H1 (cell line): ENCODE results near the gene COL5A2. TPM values are rescaled to one million over a fixed set of nuclear protein-coding genes. Genes with fewer than 3 reads are reported as not detected.

Experiments used
- CTCF ChIA-PET: fragments of 300-600 bp; sonication (Branson Sonifier 250); formaldehyde crosslinking; loops from one replicate; lab custom pipeline; 2021; ENCODE audit not compliant: partially characterized antibody; lab: Charles Lee
- POLR2A ChIA-PET: fragments of 300-600 bp; sonication (Branson Sonifier 250); formaldehyde crosslinking; loops from one replicate; lab custom pipeline; 2021; ENCODE audit warnings: inconsistent platforms; ENCODE audit not compliant: partially characterized antibody; lab: Charles Lee
- DNase-seq, 2 experiments: peaks; one replicate each; pipeline versions ENCODE4 v3.0.0 to v3.0.0-alpha.2; 2010 to 2022; ENCODE audit warnings: low spot score in 2 of 2, low read depth in 1 of 2, mixed read lengths in 1 of 2
- FAIRE-seq: peaks from 2 replicates; lab custom pipeline; 2011; peaks lifted over from hg19 to GRCh38; lab: Jason Lieb, UNC
- H2AFZ ChIP-seq: 2 replicates; pipeline ENCODE4 v1.8.1; 2012; ENCODE audit warnings: low read length, inconsistent platforms
- H2AK5ac ChIP-seq: 2 replicates; pipeline ENCODE4 v1.6.1; 2013; ENCODE audit warnings: low read depth, low read length
- H2BK120ac ChIP-seq: replicated peaks from 2 replicates; pipeline ENCODE3; 2013; ENCODE audit warnings: low read depth, low read length, inconsistent platforms
- H2BK12ac ChIP-seq: 2 replicates; pipeline ENCODE4 v1.6.1; 2013; ENCODE audit warnings: low read depth, low read length
- H2BK15ac ChIP-seq: 2 replicates; pipeline ENCODE4 v1.6.1; 2013; ENCODE audit warnings: low read length
- H2BK20ac ChIP-seq: 2 replicates; pipeline ENCODE4 v1.6.1; 2013; ENCODE audit warnings: low read length
- H2BK5ac ChIP-seq: 2 replicates; pipeline ENCODE4 v1.6.1; 2013; ENCODE audit warnings: low read depth, low read length
- H3K14ac ChIP-seq: 2 replicates; pipeline ENCODE4 v1.6.1; 2013; ENCODE audit warnings: inconsistent platforms; ENCODE audit not compliant: insufficient read length
- H3K18ac ChIP-seq: 2 replicates; pipeline ENCODE4 v1.6.1; 2013; ENCODE audit warnings: low read length; ENCODE audit errors: extremely low read depth
- H3K23ac ChIP-seq: 2 replicates; pipeline ENCODE4 v1.6.1; 2013; ENCODE audit warnings: inconsistent platforms; ENCODE audit not compliant: insufficient read length
- H3K23me2 ChIP-seq: 2 replicates; pipeline ENCODE4 v1.6.1; 2013; ENCODE audit warnings: low read depth, low read length
- H3K27ac ChIP-seq: 2 replicates; pipeline ENCODE4 v1.6.1; 2011; ENCODE audit warnings: low read depth, low read length, inconsistent platforms
- H3K27me3 ChIP-seq, 4 experiments: replicated peaks in 1 of 4; 1 replicate in 1 of 4; 2 replicates in 3 of 4; pipeline versions ENCODE4 v1.6.1 to v1.8.1; 2011 to 2013; ENCODE audit warnings: low read length in 3 of 4, mild to moderate bottlenecking in 3 of 4, inconsistent platforms in 2 of 4, mixed read lengths in 2 of 4, moderate library complexity in 1 of 4; ENCODE audit not compliant: control insufficient read depth in 3 of 4, insufficient read depth in 3 of 4; ENCODE audit errors: extremely low read depth in 1 of 4
- H3K36me3 ChIP-seq, 4 experiments: 2 replicates each; pipeline versions ENCODE4 v1.6.1 to v1.8.1; 2011 to 2013; ENCODE audit warnings: mild to moderate bottlenecking in 4 of 4, low read length in 3 of 4, moderate library complexity in 2 of 4, control low read depth in 1 of 4, inconsistent platforms in 1 of 4; ENCODE audit not compliant: insufficient read depth in 4 of 4, control insufficient read depth in 2 of 4
- H3K4ac ChIP-seq: replicated peaks from 2 replicates; pipeline ENCODE3; 2013; ENCODE audit warnings: low read length, low read depth, mixed read lengths, inconsistent platforms; ENCODE audit not compliant: insufficient read length
- H3K4me1 ChIP-seq, 4 experiments: replicated peaks in 1 of 4; 1 replicate in 1 of 4; 2 replicates in 3 of 4; pipeline versions ENCODE4 v1.6.1 to v1.8.1; 2011 to 2013; ENCODE audit warnings: low read length in 3 of 4, inconsistent platforms in 2 of 4, mixed read lengths in 1 of 4; ENCODE audit not compliant: insufficient read depth in 4 of 4, control insufficient read depth in 3 of 4
- H3K4me2 ChIP-seq, 2 experiments: 2 replicates each; pipeline versions ENCODE4 v1.6.1 to v1.8.1; 2011 to 2013; ENCODE audit warnings: low read depth in 2 of 2, low read length in 2 of 2, control low read depth in 1 of 2, inconsistent platforms in 1 of 2, mild to moderate bottlenecking in 1 of 2; ENCODE audit not compliant: insufficient read depth in 1 of 2
- H3K4me3 ChIP-seq, 4 experiments: fragments of 200-600, 300-600 bp in 1 of 4; sonication (generic), shearing (Covaris generic), sonication (Bioruptor Twin) in 1 of 4; 2 replicates each; pipeline versions ENCODE4 v1.5.1 to v1.8.1; 2011 to 2016; ENCODE audit warnings: low read length in 4 of 4, low read depth in 3 of 4, control low read depth in 2 of 4, inconsistent platforms in 2 of 4, mild to moderate bottlenecking in 2 of 4, mixed read lengths in 1 of 4, moderate library complexity in 1 of 4; ENCODE audit not compliant: insufficient read depth in 2 of 4; ENCODE audit errors: extremely low read depth in 1 of 4
- H3K56ac ChIP-seq: replicated peaks from 2 replicates; pipeline ENCODE3; 2013; ENCODE audit warnings: low read depth, mild to moderate bottlenecking, mixed read lengths, low read length, inconsistent platforms; ENCODE audit not compliant: insufficient read length
- H3K79me1 ChIP-seq: 2 replicates; pipeline ENCODE4 v1.6.1; 2013; ENCODE audit warnings: low read depth, low read length, control low read depth
- H3K79me2 ChIP-seq, 2 experiments: 2 replicates each; pipeline versions ENCODE4 v1.6.1 to v1.8.1; 2012 to 2013; ENCODE audit warnings: low read length in 2 of 2, mild to moderate bottlenecking in 2 of 2, inconsistent platforms in 1 of 2; ENCODE audit not compliant: insufficient read depth in 2 of 2, control insufficient read depth in 1 of 2
- H3K9ac ChIP-seq, 4 experiments: replicated peaks in 1 of 4; 1 replicate in 1 of 4; 2 replicates in 3 of 4; pipeline versions ENCODE4 v1.6.1 to v1.8.1; 2011 to 2013; ENCODE audit warnings: low read depth in 3 of 4, low read length in 3 of 4, control low read depth in 2 of 4, mild to moderate bottlenecking in 2 of 4, moderate library complexity in 2 of 4, inconsistent platforms in 1 of 4; ENCODE audit errors: extremely low read depth in 1 of 4
- H3K9me3 ChIP-seq, 2 experiments: 2 replicates each; pipeline versions ENCODE4 v1.6.1 to v1.8.1; 2012 to 2013; ENCODE audit warnings: mild to moderate bottlenecking in 2 of 2, moderate library complexity in 2 of 2, control low read depth in 1 of 2, inconsistent platforms in 1 of 2, low read depth in 1 of 2, low read length in 1 of 2, mixed read lengths in 1 of 2; ENCODE audit not compliant: insufficient read depth in 2 of 2
- H4K20me1 ChIP-seq, 2 experiments: replicated peaks in 1 of 2; 2 replicates each; pipeline versions ENCODE3 to v1.8.1; 2011 to 2013; ENCODE audit warnings: inconsistent platforms in 2 of 2, low read length in 2 of 2, mild to moderate bottlenecking in 1 of 2; ENCODE audit not compliant: insufficient read depth in 2 of 2, control insufficient read depth in 1 of 2
- H4K5ac ChIP-seq: 2 replicates; pipeline ENCODE4 v1.6.1; 2013; ENCODE audit warnings: low read length, low read depth, mixed read lengths, inconsistent platforms; ENCODE audit not compliant: insufficient read length
- H4K8ac ChIP-seq: 2 replicates; pipeline ENCODE4 v1.8.0; 2013; ENCODE audit warnings: mild to moderate bottlenecking, moderate library complexity, low read length, inconsistent platforms; ENCODE audit not compliant: insufficient read depth; ENCODE audit errors: extremely low read depth
- H4K91ac ChIP-seq: replicated peaks from 2 replicates; pipeline ENCODE3; 2013; ENCODE audit warnings: low read length, mixed read lengths, inconsistent platforms; ENCODE audit not compliant: insufficient read length
- ATF3 ChIP-seq: IDR thresholded peaks from 2 replicates; pipeline ENCODE4 v1.6.1; 2011; ENCODE audit warnings: low read depth, mild to moderate bottlenecking, low read length; ENCODE audit not compliant: insufficient read depth
- CBX8 ChIP-seq: fragments of 300-800, 300-1000 bp; sonication (generic); IDR thresholded peaks from 2 replicates; pipeline ENCODE4 v1.7.1; 2016; ENCODE audit warnings: low read depth, low read length, borderline replicate concordance
- E2F6 ChIP-seq: IDR thresholded peaks from 2 replicates; pipeline ENCODE4 v1.6.1; 2012; ENCODE audit warnings: inconsistent platforms
- SIN3A ChIP-seq, 2 experiments: IDR thresholded peaks in 1 of 2; conservative IDR thresholded peaks in 1 of 2; 2 replicates each; pipeline ENCODE4 v1.6.1; 2011 to 2012; ENCODE audit warnings: low read length in 2 of 2, improper control_type of control experiment in 1 of 2, low read depth in 1 of 2, mild to moderate bottlenecking in 1 of 2
- TBP ChIP-seq: IDR thresholded peaks from 2 replicates; pipeline ENCODE4 v1.6.1; 2011; ENCODE audit warnings: low read depth, low read length, improper control_type of control experiment
- WGBS, 2 experiments: shearing (Covaris generic) in 1 of 2; methylation state at CpG; one replicate each; pipeline versions ENCODE4 v1.1.6 to v1.1.7; 2013 to 2015; ENCODE audit warnings: low lambda C conversion rate in 2 of 2, mixed read lengths in 2 of 2, inconsistent platforms in 1 of 2, low coverage in 1 of 2, missing lambda C conversion rate in 1 of 2; ENCODE audit not compliant: insufficient replicate concordance in 2 of 2, insufficient coverage in 1 of 2, insufficient read length in 1 of 2; ENCODE audit errors: extremely low coverage in 1 of 2, missing lambda C conversion rate in 1 of 2; 5-methylcytosine and 5-hydroxymethylcytosine counted together
- polyA plus RNA-seq, 7 experiments: library from polyadenylated mRNA; depleted of rRNA in 3 of 7; stranded (reverse) in 5 of 7; unstranded in 2 of 7; fragments of >200 nt in 5 of 7; fragments of 200-250 nt in 2 of 7; gene quantifications; 1 replicate in 5 of 7; 2 replicates in 1 of 7; 4 replicates in 1 of 7; pipeline versions ENCODE4 v1.2.1 to v1.2.3, GENCODE V29; 2011 to 2013; ENCODE audit warnings: missing spikeins in 2 of 7, mixed read lengths in 2 of 7
- total RNA-seq: library from RNA; stranded (reverse); fragmentation: NEBNext Ultra II Directional; extraction: Animal tissue kit (Norgen Biotek cat#: 25700); gene quantifications from 2 replicates; pipeline ENCODE4 v1.2.1, GENCODE V29; 2021

Gene COL5A2
- total and polyA plus RNA-seq, 2 of the 8 experiments (the other 6 are each of a cell fraction or from before 2014, with no cell fraction given), result 4.7 to 24.2 TPM

GRCh38 chr2:189102735-189103134, 76.8 kb downstream of the COL5A2 start:
- Histone ChIP-seq H3K23ac (no peak overlapping the region), H3K79me2 (no peaks in the 10 kb centered on the region), H3K4me1 (no peaks in the 10 kb centered on the region), H2BK20ac (no peak overlapping the region), H3K79me1 (no peaks in the 10 kb centered on the region), H4K8ac (no peak overlapping the region), H3K36me3 (no peaks in the 10 kb centered on the region; a peak in 1 of 8 replicates), H2AFZ (no peak overlapping the region), H3K4ac (no peak overlapping the region), H3K27ac (no peak overlapping the region), H3K23me2 (no peaks in the 10 kb centered on the region), H2BK5ac (no peak overlapping the region), H3K9ac (no peak overlapping the region), H4K5ac (no peak overlapping the region), H3K56ac (no peak overlapping the region), H3K18ac (no peak overlapping the region), H3K14ac (no peak overlapping the region), H4K20me1 (no peaks in the 10 kb centered on the region), H2AK5ac (no peak overlapping the region), H3K27me3 (no peaks in the 10 kb centered on the region), H3K4me2 (no peak overlapping the region), H2BK12ac (no peak overlapping the region), H4K91ac (no peak overlapping the region), H2BK15ac (no peak overlapping the region), H2BK120ac (no peak overlapping the region), H3K9me3 (no peaks in the 10 kb centered on the region), H3K4me3 (no peak overlapping the region)
- TF ChIP-seq TBP (no peak), ATF3 (no peak), CBX8 (no peak), SIN3A (conservative IDR thresholded peaks at IDR 0.05 in 1 of 2, IDR thresholded peaks at IDR 0.05 in 1 of 2; ENCODE audit: low read depth in 1 of 2, low read length in 2 of 2) (no peak), E2F6 (no peak)
- ChIA-PET POLR2A (no interaction called here), CTCF (no interaction called here)
- WGBS, 2 experiments, result 94% methylated on average over 3 of the region's 3 CpGs; no CpG with 5 or more reads in 1 of the 2 experiments
- FAIRE-seq, result no peak
- DNase-seq, result no peak
